GM13977 (cell line): ENCODE data around the gene ZNF487.

Experiments
- DNase-seq: peaks from one replicate; pipeline ENCODE4 v3.0.0; 2012; ENCODE audit warnings: low spot score
- CTCF ChIP-seq: IDR thresholded peaks from 2 replicates; pipeline ENCODE4 v1.5.1; 2012; ENCODE audit warnings: mild to moderate bottlenecking, control low read depth; ENCODE audit not compliant: insufficient read depth; ENCODE audit errors: extremely low read depth, missing control alignments
- in situ Hi-C: fragments of 300-500 bp; cut with MboI; formaldehyde crosslinking; loops from one replicate; pipeline ENCODE4 v1.12.0; 2022; ENCODE audit warnings: low sequenced_read_pairs, low pct_unique_long_range_greater_than_20kb, mixed read lengths, inconsistent platforms; ENCODE audit not compliant: unreplicated experiment

The ZNF487 gene

GRCh38 chr10:43396928-43397624 is 39.8 kb upstream of the ZNF487 start:
- peak; percentile 93 for DNase-seq
- no peak for TF ChIP-seq CTCF
- in situ Hi-C loops = no loop called here

DNA sequence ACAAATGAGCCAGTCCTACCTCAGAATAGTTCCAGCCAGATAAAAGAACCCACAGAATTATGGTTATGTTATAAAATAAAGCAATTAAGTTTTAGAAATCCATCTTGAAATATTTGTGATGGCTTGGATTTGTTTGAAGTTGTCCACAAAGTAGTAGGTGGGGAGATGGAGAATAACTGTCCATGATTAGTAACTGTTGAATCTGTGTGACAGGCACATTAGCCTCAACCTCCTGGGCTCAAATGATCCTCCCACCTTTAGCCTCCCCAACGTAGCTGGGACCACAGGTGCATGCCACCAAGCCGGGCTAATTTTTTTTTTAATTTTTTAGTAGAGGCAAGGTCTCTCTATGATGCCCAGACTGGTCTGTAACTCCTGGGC is 38.0 kb upstream of the ZNF487 start:
- DNase-seq = no peak
- TF ChIP-seq CTCF = no peak

DNA sequence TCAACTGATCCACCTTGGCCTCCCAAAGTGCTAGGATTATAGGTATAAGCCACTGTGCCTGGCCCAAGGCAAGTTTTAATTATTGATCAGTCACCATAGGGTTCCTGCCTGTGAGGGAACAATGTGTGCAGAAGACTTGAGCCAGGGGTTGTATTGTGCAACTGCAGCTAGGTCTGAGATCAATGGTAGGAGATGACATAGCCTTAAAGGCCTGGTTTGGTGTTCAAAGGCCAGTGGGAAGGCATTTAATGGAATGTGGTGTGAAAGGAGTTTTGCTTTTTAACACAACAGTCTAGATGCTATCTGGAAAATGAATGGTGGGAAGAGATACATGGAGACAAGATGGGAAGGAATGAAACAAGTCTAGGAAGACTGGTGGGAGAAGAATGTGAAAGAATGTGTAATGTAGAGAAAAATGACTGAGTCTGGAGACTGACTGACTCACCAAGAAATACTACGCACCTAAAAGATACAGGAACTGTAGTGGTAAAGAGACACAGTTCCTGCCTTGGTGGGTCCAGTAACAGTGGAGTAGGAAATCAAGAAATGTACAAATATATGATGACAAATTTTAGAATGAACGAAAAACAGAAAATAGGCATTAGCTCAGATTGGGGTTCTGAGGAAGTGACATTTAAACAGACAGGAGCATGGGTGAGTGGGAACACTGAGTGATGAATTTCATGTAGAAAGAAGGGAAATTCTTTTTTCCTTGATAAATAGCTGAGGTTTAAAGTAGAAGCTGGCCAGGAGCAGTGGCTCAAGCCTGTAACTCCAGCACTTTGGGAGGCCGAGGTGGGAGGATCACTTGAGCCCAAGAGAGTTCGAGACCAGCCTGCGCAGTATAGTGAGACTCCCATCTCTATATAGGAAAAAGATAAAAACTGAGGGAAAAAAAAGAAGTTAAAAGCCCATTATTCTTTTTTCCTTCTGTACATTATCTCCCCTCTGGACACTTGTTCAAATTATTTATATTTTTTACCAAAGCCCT is 37.3 kb upstream of the ZNF487 start:
- in situ Hi-C loops = no loop called here
- no peak for TF ChIP-seq CTCF
- DNase-seq = no peak

More for the DNA sequence above, 38.0 kb upstream of the ZNF487 start:
- in situ Hi-C loops = no loop called here

- TF ChIP-seq CTCF = no peak
- DNase-seq = no peak
- in situ Hi-C loops = no loop called here
These were observed 35.3 kb upstream of the ZNF487 start for GRCh38 chr10:43401627-43402026.

- TF ChIP-seq CTCF = no peak
- DNase-seq = no peak
- in situ Hi-C loops = no loop called here
These were observed 34.7 kb upstream of the ZNF487 start for GRCh38 chr10:43402176-43402575.

- no peak for TF ChIP-seq CTCF
- DNase-seq = no peak
- in situ Hi-C loops = no loop called here
These were observed 33.9 kb upstream of the ZNF487 start for GRCh38 chr10:43402880-43403452.
